Measurements from ENCODE around the gene COG5. TPM values are rescaled to one million over a fixed set of nuclear protein-coding genes. Genes with fewer than 3 reads are reported as not detected.

The COG5 gene
- total and polyA plus RNA-seq, 2 of the 4 experiments (the other 2 are of a cell fraction): 18.5 to 27.4 TPM

GRCh38 chr7:107570298-107570697 is 6.6 kb upstream of the COG5 start:
- H3K27ac ChIP-seq (ENCODE audit: insufficient read depth, low read length): no peak overlapping the region
- H3K4me2 ChIP-seq (ENCODE audit: low read depth, low read length): no peak overlapping the region
- POLR2A ChIA-PET (ENCODE audit: unreplicated experiment): no interaction called here
- peaks cover 3% of the 10 kb centered on the region; the same call in 1 of the 2 replicates for H3K36me3 ChIP-seq (ENCODE audit: control insufficient read depth, insufficient read depth, low read length)
- CTCF ChIA-PET: interaction anchor here (0.8 kb wide), 1 partner anchor 402 kb away, joined by 4 read pairs; no protein-coding TSS in a partner anchor
- ATAC-seq (ENCODE audit: low read depth): no peak
- no peaks in the 10 kb centered on the region for H3K9me3 ChIP-seq (ENCODE audit: control insufficient read depth, insufficient read depth, low read length)
- H3K18ac ChIP-seq (ENCODE audit: low read depth, low read length): no peak overlapping the region
- H3K56ac ChIP-seq (ENCODE audit: extremely low read depth, insufficient read depth, low read length): no peak overlapping the region
- no peaks in the 10 kb centered on the region for H3K9me1 ChIP-seq (ENCODE audit: insufficient read depth, low read length)
- no peak for DNase-seq
- no peak overlapping the region for H2AFZ ChIP-seq (replicated peaks; ENCODE audit: low read length, poor library complexity)
- H2BK15ac ChIP-seq (ENCODE audit: low read depth, low read length): no peak overlapping the region
- H2BK5ac ChIP-seq (ENCODE audit: low read depth, low read length, poor library complexity, severe bottlenecking): no peak overlapping the region
- no peak overlapping the region for H4K5ac ChIP-seq (ENCODE audit: low read depth, low read length)
- H3K4me3 ChIP-seq (ENCODE audit: insufficient read depth, low read depth, low read length): no peak overlapping the region
- intact Hi-C loops (cut with micrococcal nuclease): no loop called here
- H3K9ac ChIP-seq (ENCODE audit: low read depth, low read length): no peak overlapping the region
- no peak overlapping the region for H3K23ac ChIP-seq (ENCODE audit: low read depth, low read length)
- H4K8ac ChIP-seq (ENCODE audit: low read depth in 2 of 2, low read length in 2 of 2): no peak overlapping the region
- in situ Hi-C loops (cut with MboI; ENCODE audit: low sequenced_read_pairs): no loop called here
- H3K79me1 ChIP-seq (ENCODE audit: low read depth in 1 of 2, low read length in 2 of 2): peaks cover 7 to 11% of the 10 kb centered on the region in 2 experiments; a peak in 3 of 4 replicates
- no peaks in the 10 kb centered on the region for H3K4me1 ChIP-seq (ENCODE audit: control insufficient read depth, insufficient read depth, low read length)
- H3K27me3 ChIP-seq (ENCODE audit: control insufficient read depth, insufficient read depth, low read length): no peaks in the 10 kb centered on the region
- no TSS peak for BruUV-seq (replicated peaks)
- no peak overlapping the region for H2BK20ac ChIP-seq (ENCODE audit: low read depth, low read length)
- WGBS, 2 experiments (ENCODE audit: extremely low coverage in 2 of 2, insufficient read length in 1 of 2): no CpG with 5 or more reads among the region's 2 CpGs
- no peak overlapping the region for H3K4ac ChIP-seq (ENCODE audit: low read depth, low read length)
- dilution Hi-C loops (cut with HindIII; ENCODE audit: low sequenced_read_pairs, unreplicated experiment): no loop called here
- H2AK5ac ChIP-seq (ENCODE audit: low read depth, low read length): no peak overlapping the region
- no peak overlapping the region for H4K91ac ChIP-seq (ENCODE audit: insufficient read depth, low read depth, low read length)
- no peak overlapping the region for H3K14ac ChIP-seq (replicated peaks; ENCODE audit: low read depth, low read length)
- no peaks in the 10 kb centered on the region for H4K20me1 ChIP-seq (ENCODE audit: insufficient read depth, low read length)
- no peak overlapping the region for H2AK9ac ChIP-seq (replicated peaks; ENCODE audit: low read depth, low read length, poor library complexity)
- no peak for TF ChIP-seq NFE2L2 (IDR thresholded peaks at IDR 0.05; ENCODE audit: low read depth, low read length)
- no peak for TF ChIP-seq FOS (IDR thresholded peaks at IDR 0.05; ENCODE audit: low read depth, low read length)
- TF ChIP-seq CEBPB (IDR thresholded peaks at IDR 0.05; ENCODE audit: low read depth, low read length): no peak
- no peak for TF ChIP-seq ELK1 (IDR thresholded peaks at IDR 0.05; ENCODE audit: borderline replicate concordance, low read depth, low read length)
- TF ChIP-seq USF2 (IDR thresholded peaks at IDR 0.05; ENCODE audit: low read depth, low read length): no peak
- no peak for TF ChIP-seq MXI1 (IDR thresholded peaks at IDR 0.05; ENCODE audit: borderline replicate concordance, low read depth, low read length)
- no peak for TF ChIP-seq BHLHE40 (IDR thresholded peaks at IDR 0.05; ENCODE audit: low read depth, low read length)
- TF ChIP-seq RFX5 (IDR thresholded peaks at IDR 0.05; ENCODE audit: low read depth, low read length): no peak
- TF ChIP-seq RCOR1 (IDR thresholded peaks at IDR 0.05; ENCODE audit: insufficient replicate concordance, low read length): no peak
- no peak for TF ChIP-seq POLR2A (IDR thresholded peaks at IDR 0.05; ENCODE audit: low read depth, low read length)
- TF ChIP-seq, protein P1, sequence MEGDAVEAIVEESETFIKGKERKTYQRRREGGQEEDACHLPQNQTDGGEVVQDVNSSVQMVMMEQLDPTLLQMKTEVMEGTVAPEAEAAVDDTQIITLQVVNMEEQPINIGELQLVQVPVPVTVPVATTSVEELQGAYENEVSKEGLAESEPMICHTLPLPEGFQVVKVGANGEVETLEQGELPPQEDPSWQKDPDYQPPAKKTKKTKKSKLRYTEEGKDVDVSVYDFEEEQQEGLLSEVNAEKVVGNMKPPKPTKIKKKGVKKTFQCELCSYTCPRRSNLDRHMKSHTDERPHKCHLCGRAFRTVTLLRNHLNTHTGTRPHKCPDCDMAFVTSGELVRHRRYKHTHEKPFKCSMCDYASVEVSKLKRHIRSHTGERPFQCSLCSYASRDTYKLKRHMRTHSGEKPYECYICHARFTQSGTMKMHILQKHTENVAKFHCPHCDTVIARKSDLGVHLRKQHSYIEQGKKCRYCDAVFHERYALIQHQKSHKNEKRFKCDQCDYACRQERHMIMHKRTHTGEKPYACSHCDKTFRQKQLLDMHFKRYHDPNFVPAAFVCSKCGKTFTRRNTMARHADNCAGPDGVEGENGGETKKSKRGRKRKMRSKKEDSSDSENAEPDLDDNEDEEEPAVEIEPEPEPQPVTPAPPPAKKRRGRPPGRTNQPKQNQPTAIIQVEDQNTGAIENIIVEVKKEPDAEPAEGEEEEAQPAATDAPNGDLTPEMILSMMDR (conservative IDR thresholded peaks at IDR 0.05; ENCODE audit: low read depth, low read length): no peak
- TF ChIP-seq CHD1 (IDR thresholded peaks at IDR 0.05; ENCODE audit: low read depth, low read length): no peak
- TF ChIP-seq MAZ (IDR thresholded peaks at IDR 0.05; ENCODE audit: borderline replicate concordance, low read depth, low read length): no peak
- TF ChIP-seq SMC3 (IDR thresholded peaks at IDR 0.05; ENCODE audit: low read depth, low read length): no peak
- no peak for TF ChIP-seq RAD21 (IDR thresholded peaks at IDR 0.05; ENCODE audit: low read length)
- no peak overlapping the region for H2BK120ac ChIP-seq (ENCODE audit: low read depth, low read length)

All from IMR-90 (cell line).